C4-2B (cell line): Measurements from ENCODE around the gene AUTS2.
"Not testable (repeated sequence)": the region's sequence is repeated elsewhere in the genome, so short reads cannot be mapped to it uniquely, and the experiment has no call there.

Source experiments
- H3K27ac ChIP-seq: fragments of 450-650 bp; 2 replicates; pipeline ENCODE4 v1.5.1; 2017
- ZFX ChIP-seq: fragments of 450-650 bp; IDR thresholded peaks from 2 replicates; pipeline ENCODE4 v1.6.1; 2017
- TF ChIP-seq, protein P1 (sequence below): fragments of 450-650 bp; conservative IDR thresholded peaks from 2 replicates; pipeline ENCODE4 v1.5.1; 2017; ENCODE audit warnings: mild to moderate bottlenecking

The AUTS2 gene

DNA sequence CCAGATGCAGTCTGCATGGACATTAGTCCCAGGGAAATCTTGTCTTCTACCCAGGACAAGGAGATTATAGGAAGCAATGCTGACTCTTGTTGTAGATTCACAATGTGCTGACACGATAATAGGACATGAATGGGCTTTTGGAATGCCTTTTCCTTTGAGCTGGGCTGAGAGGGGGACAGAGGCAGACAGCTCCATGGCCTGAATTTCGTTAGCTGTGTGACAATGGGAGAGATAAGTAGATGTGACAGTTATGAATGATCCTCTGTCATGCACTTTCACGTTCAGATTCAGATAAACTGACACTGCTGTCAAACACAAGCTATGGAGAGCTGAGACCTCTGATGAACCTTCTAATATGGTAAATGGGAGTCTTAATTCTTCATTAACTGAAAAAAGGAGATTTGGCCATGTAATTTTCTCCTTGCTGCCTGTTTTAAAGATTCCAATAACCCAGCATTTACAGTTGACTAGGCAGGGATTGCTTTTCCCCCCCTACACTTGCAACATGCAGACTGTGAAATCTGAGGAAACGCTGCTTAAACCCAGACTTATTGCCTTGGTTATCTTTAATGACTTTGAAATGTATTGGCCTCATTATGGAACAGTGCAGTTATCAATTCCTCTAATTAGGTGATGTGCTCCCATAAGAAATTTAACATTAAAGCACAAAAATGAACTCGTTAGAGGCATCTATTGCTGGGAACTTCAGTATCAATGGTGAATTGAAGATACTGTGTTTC is 669.3 kb downstream of the AUTS2 start:
- no peak overlapping the region for H3K27ac ChIP-seq

DNA sequence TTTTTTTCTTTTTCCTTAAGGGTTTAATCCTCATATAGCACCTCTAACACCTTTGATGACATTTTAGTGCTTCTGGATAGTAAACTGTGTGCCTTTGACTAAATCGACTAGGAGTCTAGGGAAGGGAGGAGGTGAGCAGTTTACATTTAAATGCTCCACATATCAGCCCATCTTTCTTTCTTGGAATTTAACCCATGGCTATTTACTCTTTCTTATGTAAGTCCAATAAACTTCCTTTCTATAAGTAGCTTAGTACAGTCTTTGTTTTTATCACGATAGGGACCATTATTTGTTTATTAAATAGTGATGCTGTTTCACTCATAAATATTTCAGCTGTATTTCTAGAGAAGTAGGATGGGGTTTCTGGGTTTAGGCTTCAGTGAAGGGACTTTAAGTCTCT is 669.9 kb downstream of the AUTS2 start:
- TF ChIP-seq, protein P1, sequence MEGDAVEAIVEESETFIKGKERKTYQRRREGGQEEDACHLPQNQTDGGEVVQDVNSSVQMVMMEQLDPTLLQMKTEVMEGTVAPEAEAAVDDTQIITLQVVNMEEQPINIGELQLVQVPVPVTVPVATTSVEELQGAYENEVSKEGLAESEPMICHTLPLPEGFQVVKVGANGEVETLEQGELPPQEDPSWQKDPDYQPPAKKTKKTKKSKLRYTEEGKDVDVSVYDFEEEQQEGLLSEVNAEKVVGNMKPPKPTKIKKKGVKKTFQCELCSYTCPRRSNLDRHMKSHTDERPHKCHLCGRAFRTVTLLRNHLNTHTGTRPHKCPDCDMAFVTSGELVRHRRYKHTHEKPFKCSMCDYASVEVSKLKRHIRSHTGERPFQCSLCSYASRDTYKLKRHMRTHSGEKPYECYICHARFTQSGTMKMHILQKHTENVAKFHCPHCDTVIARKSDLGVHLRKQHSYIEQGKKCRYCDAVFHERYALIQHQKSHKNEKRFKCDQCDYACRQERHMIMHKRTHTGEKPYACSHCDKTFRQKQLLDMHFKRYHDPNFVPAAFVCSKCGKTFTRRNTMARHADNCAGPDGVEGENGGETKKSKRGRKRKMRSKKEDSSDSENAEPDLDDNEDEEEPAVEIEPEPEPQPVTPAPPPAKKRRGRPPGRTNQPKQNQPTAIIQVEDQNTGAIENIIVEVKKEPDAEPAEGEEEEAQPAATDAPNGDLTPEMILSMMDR: no peak
- no peak for TF ChIP-seq ZFX
- no peak overlapping the region for H3K27ac ChIP-seq

More for the DNA sequence above, 669.3 kb downstream of the AUTS2 start:
- TF ChIP-seq, protein P1: no peak
- TF ChIP-seq ZFX: no peak

GRCh38 chr7:70270149-70270548 is 671.9 kb downstream of the AUTS2 start:
- no peak for TF ChIP-seq ZFX
- TF ChIP-seq, protein P1: no peak
- H3K27ac ChIP-seq: no peak overlapping the region

DNA sequence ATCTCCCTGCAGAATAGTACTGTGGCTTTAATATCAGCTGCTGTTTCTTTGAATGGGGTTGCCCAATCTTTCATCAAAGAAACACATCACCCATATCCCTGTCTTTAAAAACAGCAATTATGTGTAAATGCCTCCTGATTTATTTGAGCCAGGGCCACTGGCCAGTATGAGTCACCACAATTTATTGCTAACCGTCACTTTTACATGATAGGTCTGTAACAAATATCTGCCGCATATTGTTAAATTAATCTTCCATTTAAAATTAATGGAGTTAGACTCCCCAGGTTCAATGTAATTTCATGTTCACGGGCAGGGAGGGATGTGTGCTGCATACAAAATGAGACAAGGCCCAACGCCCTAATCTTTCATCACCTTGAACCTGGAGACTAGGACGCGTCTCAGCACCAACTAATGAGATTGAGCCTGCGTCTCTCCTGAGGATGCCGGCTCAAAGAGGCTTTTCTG is 673.4 kb downstream of the AUTS2 start:
- no peak overlapping the region for H3K27ac ChIP-seq
- no peak for TF ChIP-seq ZFX
- TF ChIP-seq, protein P1: no peak

DNA sequence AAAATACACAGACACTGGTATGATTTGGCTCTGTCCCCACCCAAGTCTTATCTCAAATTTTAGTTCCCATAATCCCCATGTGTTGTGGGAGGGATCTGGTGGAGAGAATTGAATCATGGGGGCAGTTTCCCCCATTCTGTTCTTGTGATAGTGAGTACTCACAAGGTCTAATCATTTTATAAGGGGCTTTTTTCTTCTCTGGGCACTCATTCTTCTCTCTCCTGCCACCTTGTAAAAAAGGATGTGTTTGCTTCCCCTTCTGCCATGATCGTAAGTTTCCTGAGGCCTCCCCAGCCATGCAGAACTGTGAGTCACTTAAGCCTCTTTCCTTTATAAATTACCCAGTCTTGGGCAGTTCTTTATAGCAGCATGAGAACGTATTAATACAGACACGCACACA is 677.3 kb downstream of the AUTS2 start:
- H3K27ac ChIP-seq: not testable (repeated sequence)

DNA sequence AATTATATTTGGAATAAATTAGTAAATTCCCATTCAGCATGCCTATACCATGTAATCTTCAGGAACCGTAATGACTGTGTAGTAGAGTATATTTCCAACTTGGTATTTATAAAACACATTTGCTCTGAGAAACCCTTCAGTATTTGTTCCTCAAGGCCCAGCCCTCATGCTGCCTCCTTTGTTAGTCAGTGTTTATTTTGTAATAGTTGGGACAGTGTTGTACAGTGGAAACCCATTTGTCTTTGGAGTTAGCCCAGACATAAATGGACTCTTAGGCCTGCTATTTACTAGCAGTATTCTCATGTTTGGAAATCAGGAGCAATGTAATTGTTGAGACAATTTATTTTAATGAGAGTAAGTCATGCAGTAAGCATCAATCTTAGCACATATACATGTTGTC is 686.9 kb downstream of the AUTS2 start:
- no peak for TF ChIP-seq ZFX
- TF ChIP-seq, protein P1: no peak
- H3K27ac ChIP-seq: no peak overlapping the region

GRCh38 chr7:70285854-70286253 is 687.6 kb downstream of the AUTS2 start:
- no peak overlapping the region for H3K27ac ChIP-seq
- no peak for TF ChIP-seq ZFX
- TF ChIP-seq, protein P1: no peak

DNA sequence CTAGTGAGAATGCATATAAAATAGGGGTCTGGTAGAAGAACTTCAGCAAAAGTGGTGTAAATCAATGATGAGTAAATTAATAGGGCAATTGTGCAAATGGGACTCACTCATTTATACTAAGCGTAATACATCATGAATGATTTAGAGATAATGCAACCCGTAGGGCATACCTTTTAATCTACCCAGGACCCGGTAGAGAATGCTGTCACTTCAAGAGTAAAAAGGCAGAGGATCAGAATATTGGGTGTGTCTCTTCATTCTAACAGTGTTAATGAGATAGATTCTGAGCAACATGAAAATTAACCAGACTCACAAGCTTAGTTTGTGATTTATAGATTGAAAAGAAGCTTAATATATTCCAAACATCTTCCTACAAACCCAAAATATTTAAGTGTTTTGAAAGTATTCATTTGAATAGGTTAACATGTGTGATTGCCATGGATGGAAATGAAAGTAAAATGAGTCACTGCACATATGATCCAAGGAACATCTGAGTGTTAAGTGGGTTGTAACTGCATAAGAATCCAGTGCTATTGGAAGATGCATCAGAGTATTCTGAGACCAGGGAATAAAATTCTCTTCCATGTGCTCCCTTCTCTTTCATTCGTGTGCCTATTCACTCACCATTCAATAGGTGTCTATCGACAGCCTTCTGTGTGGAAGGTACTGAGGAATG is 690.6 kb downstream of the AUTS2 start:
- no peak overlapping the region for H3K27ac ChIP-seq
- TF ChIP-seq, protein P1: no peak
- no peak for TF ChIP-seq ZFX
